ENCODE results near the gene TERT. TPM values are rescaled to one million over a fixed set of nuclear protein-coding genes. Genes with fewer than 3 reads are reported as not detected.

The TERT gene
- total and polyA plus RNA-seq, 2 of the 8 experiments (the other 6 are each of a cell fraction or from before 2014, with no cell fraction given): 13.1 to 23.1 TPM

- TF ChIP-seq KDM4A (IDR thresholded peaks at IDR 0.05; ENCODE audit: low read depth, low read length, severe bottlenecking) (no peak), BACH1 (IDR thresholded peaks at IDR 0.05; ENCODE audit: low read length) (no peak), SIN3A (conservative IDR thresholded peaks at IDR 0.05 in 1 of 2, IDR thresholded peaks at IDR 0.05 in 1 of 2; ENCODE audit: low read depth in 1 of 2, low read length in 2 of 2) (no peak), HDAC6 (IDR thresholded peaks at IDR 0.05; ENCODE audit: low read depth, low read length) (no peak), SUZ12 (IDR thresholded peaks at IDR 0.05; ENCODE audit: low read length) (no peak), YY1 (IDR thresholded peaks at IDR 0.05; ENCODE audit: low read depth, low read length) (no peak), RFX5 (IDR thresholded peaks at IDR 0.05; ENCODE audit: borderline replicate concordance, low read depth, low read length) (no peak), TBP (IDR thresholded peaks at IDR 0.05; ENCODE audit: low read depth, low read length) (no peak), CHD2 (IDR thresholded peaks at IDR 0.05; ENCODE audit: low read length) (no peak), KDM1A (IDR thresholded peaks at IDR 0.05; ENCODE audit: borderline replicate concordance, low read length) (no peak)
Measured at GRCh38 chr5:1241509-1242080, 53.3 kb downstream of the TERT start (continued).
